ENCODE measurements around the gene RAB37. TPM values are rescaled to one million over a fixed set of nuclear protein-coding genes. Genes with fewer than 3 reads are reported as not detected.

RAB37 gene
- total RNA-seq, 2 experiments from 2014 or later = 19.0 to 21.1 TPM

DNA sequence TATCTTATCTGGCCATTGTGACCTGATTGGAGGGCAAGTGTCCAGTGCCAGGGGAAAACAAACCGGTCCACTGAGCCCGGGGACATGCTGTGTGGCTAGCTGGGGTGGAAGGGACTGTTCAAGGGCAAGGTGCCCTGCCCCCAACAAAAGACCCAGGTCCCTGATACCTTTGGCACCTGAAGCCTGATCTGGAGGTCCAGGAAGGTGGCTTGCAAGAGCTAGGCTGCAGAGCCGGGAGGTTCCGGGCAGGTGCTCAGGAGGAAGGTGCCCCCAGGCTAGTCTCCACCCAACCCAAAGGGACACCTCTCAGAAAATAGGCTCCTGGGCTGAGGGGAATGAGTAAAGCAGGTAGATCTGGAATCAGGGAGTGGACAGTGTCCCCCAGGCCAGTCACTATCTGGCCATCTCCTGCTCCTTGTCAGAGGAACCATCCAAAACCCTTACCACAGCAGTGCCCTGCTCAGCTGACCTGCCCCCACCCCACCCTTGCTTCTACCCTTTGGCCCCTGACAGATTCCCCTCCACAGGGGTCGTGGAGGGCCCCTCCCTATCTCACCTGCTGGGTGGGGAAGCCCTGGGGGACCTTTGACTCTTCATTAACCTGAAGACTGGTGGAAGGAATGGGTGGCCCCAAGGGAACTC is 32.9 kb downstream of the RAB37 start:
- ChIA-PET POLR2A (interaction anchor here (0.6 to 3.7 kb wide), 14 partner anchors 10 to 1008 kb away, joined by 3 to 35 read pairs (median 6); partner anchors contain the start of genes NHERF1 and RAB37), CTCF (interaction anchor here (1.2 to 3.2 kb wide), 10 partner anchors 10 to 112 kb away, joined by 3 to 39 read pairs (median 10); partner anchors contain the start of gene RAB37)
- Histone ChIP-seq H3K9me3 (ENCODE audit: control insufficient read depth in 1 of 2, insufficient read depth in 1 of 2, low read length in 2 of 2) (no peaks in the 10 kb centered on the region), H3K4me3 (ENCODE audit: low read length) (no peak overlapping the region), H3K27ac (ENCODE audit: low read depth in 1 of 2, low read length in 2 of 2) (no peak overlapping the region), H3K36me3 (ENCODE audit: insufficient read depth, low read length) (peaks cover 87% of the 10 kb centered on the region), H3K4me1 (ENCODE audit: insufficient read depth, low read length) (peaks cover 56% of the 10 kb centered on the region), H3K27me3 (ENCODE audit: control insufficient read depth in 1 of 2, insufficient read depth in 2 of 2, low read length in 2 of 2) (no peaks in the 10 kb centered on the region)
- Mint-ChIP-seq H3K9me3 (no peaks in the 10 kb centered on the region), H3K4me3 (no peak overlapping the region), H3K27me3 (no peaks in the 10 kb centered on the region), H3K36me3 (ENCODE audit: low read depth) (peaks cover 80% of the 10 kb centered on the region), H3K4me1 (ENCODE audit: low read depth) (peaks cover 30% of the 10 kb centered on the region), H3K27ac (peak overlapping the region; percentile 81)
- intact Hi-C loops (cut with DNase I, micrococcal nuclease) = loop anchor here (1.0 kb wide), 2 partner anchors 26 to 113 kb away; no protein-coding TSS in a partner anchor
- TF ChIP-seq, protein P1, sequence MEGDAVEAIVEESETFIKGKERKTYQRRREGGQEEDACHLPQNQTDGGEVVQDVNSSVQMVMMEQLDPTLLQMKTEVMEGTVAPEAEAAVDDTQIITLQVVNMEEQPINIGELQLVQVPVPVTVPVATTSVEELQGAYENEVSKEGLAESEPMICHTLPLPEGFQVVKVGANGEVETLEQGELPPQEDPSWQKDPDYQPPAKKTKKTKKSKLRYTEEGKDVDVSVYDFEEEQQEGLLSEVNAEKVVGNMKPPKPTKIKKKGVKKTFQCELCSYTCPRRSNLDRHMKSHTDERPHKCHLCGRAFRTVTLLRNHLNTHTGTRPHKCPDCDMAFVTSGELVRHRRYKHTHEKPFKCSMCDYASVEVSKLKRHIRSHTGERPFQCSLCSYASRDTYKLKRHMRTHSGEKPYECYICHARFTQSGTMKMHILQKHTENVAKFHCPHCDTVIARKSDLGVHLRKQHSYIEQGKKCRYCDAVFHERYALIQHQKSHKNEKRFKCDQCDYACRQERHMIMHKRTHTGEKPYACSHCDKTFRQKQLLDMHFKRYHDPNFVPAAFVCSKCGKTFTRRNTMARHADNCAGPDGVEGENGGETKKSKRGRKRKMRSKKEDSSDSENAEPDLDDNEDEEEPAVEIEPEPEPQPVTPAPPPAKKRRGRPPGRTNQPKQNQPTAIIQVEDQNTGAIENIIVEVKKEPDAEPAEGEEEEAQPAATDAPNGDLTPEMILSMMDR (IDR thresholded peaks at IDR 0.05) = no peak
- ATAC-seq (ENCODE audit: poor library complexity) (peak; percentile 8), DNase-seq (no peak)

DNA sequence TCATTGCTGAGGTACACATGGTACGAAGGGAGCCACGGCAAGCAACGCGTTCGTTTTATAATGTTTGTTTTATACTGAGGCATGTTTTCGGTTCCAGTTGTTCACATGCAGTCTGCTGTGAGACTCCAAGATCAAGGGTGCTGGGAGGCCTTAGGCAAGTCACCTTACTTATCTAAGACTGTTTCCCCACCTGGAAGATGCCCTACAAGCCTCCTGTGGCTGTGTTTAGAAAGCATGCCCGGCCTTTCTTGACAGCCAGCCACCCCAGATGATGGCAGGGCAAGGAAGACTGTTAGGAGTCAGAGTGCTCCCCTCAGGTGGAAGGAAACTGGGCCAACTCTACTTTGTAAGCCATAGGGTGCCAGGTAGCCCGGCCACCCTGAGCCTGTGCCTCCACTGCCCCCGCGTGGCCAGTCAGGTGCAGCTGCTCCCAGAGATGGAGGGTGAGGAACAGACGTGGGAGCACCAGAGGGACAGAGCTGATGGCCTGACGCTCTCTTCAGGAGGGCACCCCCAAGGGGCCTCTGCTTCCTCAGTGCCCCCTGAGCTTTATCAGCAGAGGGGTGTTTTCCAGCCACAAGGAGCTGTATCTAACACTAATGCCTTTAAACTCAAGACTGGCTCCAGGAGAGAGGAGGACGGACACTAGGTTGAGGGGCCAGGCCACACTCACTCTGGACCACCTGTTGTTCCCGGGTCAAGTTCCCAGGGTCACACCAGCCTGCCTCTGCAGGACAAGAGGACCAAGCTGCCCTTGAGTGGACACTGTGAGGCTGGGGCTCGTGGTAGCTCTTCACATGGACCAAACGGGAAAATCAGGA is 33.7 kb downstream of the RAB37 start:
- intact Hi-C loops (cut with DNase I, micrococcal nuclease) = loop anchor here (1.0 kb wide), 2 partner anchors 26 to 113 kb away; no protein-coding TSS in a partner anchor
- Histone ChIP-seq H3K27ac (ENCODE audit: low read depth in 1 of 2, low read length in 2 of 2) (no peak overlapping the region), H3K9me3 (ENCODE audit: control insufficient read depth in 1 of 2, insufficient read depth in 1 of 2, low read length in 2 of 2) (no peaks in the 10 kb centered on the region), H3K4me1 (ENCODE audit: insufficient read depth, low read length) (peaks cover 63% of the 10 kb centered on the region), H3K36me3 (ENCODE audit: insufficient read depth, low read length) (peaks cover 81% of the 10 kb centered on the region), H3K4me3 (ENCODE audit: low read length) (no peak overlapping the region), H3K27me3 (ENCODE audit: control insufficient read depth in 1 of 2, insufficient read depth in 2 of 2, low read length in 2 of 2) (no peaks in the 10 kb centered on the region)
- Mint-ChIP-seq H3K4me3 (peak overlapping the region; percentile 54), H3K27ac (peak overlapping the region; percentile 81), H3K4me1 (ENCODE audit: low read depth) (peaks cover 34% of the 10 kb centered on the region), H3K9me3 (no peaks in the 10 kb centered on the region), H3K36me3 (ENCODE audit: low read depth) (peaks cover 79% of the 10 kb centered on the region), H3K27me3 (no peaks in the 10 kb centered on the region)
- DNase-seq = peak; percentile 66 to 88 (median 78)
- ChIA-PET CTCF (interaction anchor here (0.6 to 3.2 kb wide), 12 partner anchors 9 to 113 kb away, joined by 3 to 39 read pairs (median 8); partner anchors contain the start of gene RAB37), POLR2A (interaction anchor here (1.2 to 3.7 kb wide), 10 partner anchors 9 to 113 kb away, joined by 3 to 35 read pairs (median 16); partner anchors contain the start of genes NHERF1 and RAB37)
- TF ChIP-seq, protein P1 (IDR thresholded peaks at IDR 0.05) = peak; percentile 81
- peak; percentile 97 for ATAC-seq (ENCODE audit: poor library complexity)

DNA sequence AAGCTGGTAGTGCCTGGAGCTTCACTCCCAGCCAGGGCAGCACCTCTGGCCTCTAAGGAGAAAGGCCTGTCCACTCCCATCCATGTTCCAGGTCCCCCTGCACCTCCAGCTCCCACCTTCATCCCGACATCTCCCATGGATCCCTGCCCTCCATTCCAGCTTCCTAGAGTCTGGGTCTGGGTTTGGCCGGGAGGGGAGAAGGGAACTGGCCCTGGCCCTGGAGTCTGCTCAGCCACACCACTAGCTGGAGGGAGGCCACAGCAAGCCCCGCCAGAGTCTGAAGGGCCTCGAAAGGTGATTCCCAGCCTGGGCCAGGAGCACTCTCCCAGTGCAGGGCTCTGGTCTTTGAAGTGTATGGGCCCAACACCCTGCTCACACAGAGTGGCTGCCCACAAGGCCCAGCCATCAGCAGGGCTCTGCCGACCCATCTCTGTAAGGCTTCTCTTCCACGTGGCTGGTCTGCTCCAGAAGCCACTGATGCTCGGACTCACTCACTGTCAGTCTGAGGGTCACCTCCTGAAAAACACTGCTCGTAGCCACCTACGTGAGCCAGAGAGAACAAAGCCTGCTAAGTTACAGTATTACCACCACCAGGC is 34.4 kb downstream of the RAB37 start:
- H3K27ac Mint-ChIP-seq = no peak overlapping the region
- Histone ChIP-seq H3K36me3 (ENCODE audit: insufficient read depth, low read length) (peaks cover 74% of the 10 kb centered on the region), H3K27me3 (ENCODE audit: control insufficient read depth in 1 of 2, insufficient read depth in 2 of 2, low read length in 2 of 2) (no peaks in the 10 kb centered on the region), H3K9me3 (ENCODE audit: control insufficient read depth in 1 of 2, insufficient read depth in 1 of 2, low read length in 2 of 2) (no peaks in the 10 kb centered on the region), H3K27ac (ENCODE audit: low read depth in 1 of 2, low read length in 2 of 2) (no peak overlapping the region), H3K4me3 (ENCODE audit: low read length) (no peak overlapping the region), H3K4me1 (ENCODE audit: insufficient read depth, low read length) (peaks cover 67% of the 10 kb centered on the region)
- no peak overlapping the region for H3K4me3 Mint-ChIP-seq
- peaks cover 40% of the 10 kb centered on the region for H3K4me1 Mint-ChIP-seq (ENCODE audit: low read depth)
- H3K36me3 Mint-ChIP-seq (ENCODE audit: low read depth) = peaks cover 80% of the 10 kb centered on the region
- CTCF ChIA-PET = interaction anchor here (0.6 to 3.2 kb wide), 12 partner anchors 8 to 114 kb away, joined by 3 to 39 read pairs (median 8); partner anchors contain the start of gene RAB37
- H3K9me3 Mint-ChIP-seq = no peaks in the 10 kb centered on the region
- TF ChIP-seq, protein P1 (IDR thresholded peaks at IDR 0.05) = no peak
- DNase-seq = no peak
- POLR2A ChIA-PET = interaction anchor here (1.2 to 3.7 kb wide), 10 partner anchors 9 to 114 kb away, joined by 3 to 35 read pairs (median 16); partner anchors contain the start of genes NHERF1 and RAB37
- no peak for ATAC-seq (ENCODE audit: poor library complexity)
- intact Hi-C loops (cut with DNase I, micrococcal nuclease) = no loop called here
- no peaks in the 10 kb centered on the region for H3K27me3 Mint-ChIP-seq
